Uterus (tissue), 2 donors: ENCODE measurements around the gene MAPK8IP3.

Experiments used
- CTCF ChIP-seq, 4 experiments: fragments of 200-600 bp in 2 of 4; fragments of 450-650 bp in 2 of 4; sonication (generic) in 2 of 4; IDR thresholded peaks; one replicate each; pipeline ENCODE4 v1.5.1; 2016 to 2019; ENCODE audit warnings: antibody characterized with exemption in 4 of 4, mild to moderate bottlenecking in 2 of 4, moderate library complexity in 1 of 4
- POLR2A ChIP-seq, 2 donors: fragments of 450-650 bp; IDR thresholded peaks; one replicate each; pipeline ENCODE4 v1.6.1; 2016; ENCODE audit warnings: antibody characterized with exemption in 2 of 2, mild to moderate bottlenecking in 1 of 2, moderate library complexity in 1 of 2

GRCh38 chr16:1771864-1772361, 65.9 kb downstream of the MAPK8IP3 start:
- TF ChIP-seq CTCF (IDR thresholded peaks at IDR 0.05) (no peak), POLR2A (IDR thresholded peaks at IDR 0.05) (no peak)
